ENCODE measurements around the gene THSD4.

GRCh38 chr15:71276336-71276665 lies 161.0 kb downstream of the THSD4 start:
- TF ChIP-seq CTCF (IDR thresholded peaks at IDR 0.05) = no peak
- no peak for TF ChIP-seq HMGXB4 (CRISPR knock-in tag; IDR thresholded peaks at IDR 0.05; ENCODE audit: borderline replicate concordance)
- no peak for TF ChIP-seq BHLHE40 (IDR thresholded peaks at IDR 0.05; ENCODE audit: low read depth, low read length)
- no peak for TF ChIP-seq POLR2A (IDR thresholded peaks at IDR 0.05; ENCODE audit: low read length)
- TF ChIP-seq REST (IDR thresholded peaks at IDR 0.05) = no peak
- TF ChIP-seq EP300 (IDR thresholded peaks at IDR 0.05) = no peak
- no peak for TF ChIP-seq NPAS2 (CRISPR knock-in tag; IDR thresholded peaks at IDR 0.05; ENCODE audit: borderline replicate concordance)
- TF ChIP-seq SREBF2 (IDR thresholded peaks at IDR 0.05) = no peak

All from A549 (cell line).